A673 (cell line): ENCODE measurements around the gene CMIP. TPM values are rescaled to one million over a fixed set of nuclear protein-coding genes. Genes with fewer than 3 reads are reported as not detected.

ENCODE experiments used
- BruUV-seq: library from RNA; stranded (reverse); fragments of 400-500 nt; replicated peaks from 2 replicates; lab custom pipeline; 2021; lab: Mats Ljungman, UMichigan
- CTCF ChIA-PET: fragments of 300-600 bp; sonication (Branson Sonifier 250); formaldehyde crosslinking; loops from one replicate; lab custom pipeline; 2022; ENCODE audit warnings: antibody characterized with exemption; lab: Charles Lee
- POLR2A ChIA-PET: fragments of 300-600 bp; sonication (Branson Sonifier 250); formaldehyde crosslinking; loops from one replicate; lab custom pipeline; 2022; ENCODE audit warnings: antibody characterized with exemption; ENCODE audit not compliant: low non-redundant PET; lab: Charles Lee
- DNase-seq: peaks from one replicate; pipeline ENCODE4 v3.0.0-alpha.2; 2015; ENCODE audit warnings: low spot score
- H3K27ac ChIP-seq: fragments of 200-600 bp; sonication (generic); 2 replicates; pipeline ENCODE4 v1.5.1; 2016; ENCODE audit warnings: mixed run types, low read depth, mild to moderate bottlenecking, mixed read lengths, antibody characterized with exemption, low read length; ENCODE audit not compliant: poor library complexity, severe bottlenecking
- H3K27me3 ChIP-seq: fragments of 200-600 bp; sonication (generic); replicated peaks from 2 replicates; pipeline ENCODE4 v1.6.1; 2017; ENCODE audit warnings: mixed run types, low read depth, mild to moderate bottlenecking, mixed read lengths, antibody characterized with exemption, low read length; ENCODE audit not compliant: insufficient read depth, poor library complexity
- H3K36me3 ChIP-seq: fragments of 200-600 bp; sonication (generic); 2 replicates; pipeline ENCODE4 v1.6.1; 2016; ENCODE audit warnings: mixed run types, mild to moderate bottlenecking, mixed read lengths, antibody characterized with exemption, low read length; ENCODE audit not compliant: insufficient read depth, poor library complexity, severe bottlenecking
- H3K4me1 ChIP-seq: fragments of 200-600 bp; sonication (generic); 2 replicates; pipeline ENCODE4 v1.6.1; 2017; ENCODE audit warnings: mixed run types, mild to moderate bottlenecking, mixed read lengths, antibody characterized with exemption, low read length; ENCODE audit not compliant: insufficient read depth, poor library complexity, severe bottlenecking
- H3K4me3 ChIP-seq: fragments of 200-600 bp; sonication (generic); 2 replicates; pipeline ENCODE4 v1.5.1; 2016; ENCODE audit warnings: low read depth, mixed run types, mild to moderate bottlenecking, mixed read lengths, low read length; ENCODE audit not compliant: poor library complexity, severe bottlenecking
- H3K9me3 ChIP-seq: fragments of 200-600 bp; sonication (generic); 2 replicates; pipeline ENCODE4 v1.6.1; 2016; ENCODE audit warnings: mixed run types, low read depth, mild to moderate bottlenecking, mixed read lengths, antibody characterized with exemption, low read length; ENCODE audit not compliant: poor library complexity, severe bottlenecking
- EZH2 ChIP-seq: fragments of 200-600 bp; sonication (generic); IDR thresholded peaks from 2 replicates; pipeline ENCODE4 v1.6.1; 2017; ENCODE audit warnings: borderline replicate concordance, low read depth, mild to moderate bottlenecking, mixed read lengths, antibody characterized with exemption, low read length; ENCODE audit not compliant: poor library complexity, severe bottlenecking
- intact Hi-C: fragments of 100-400 bp; cut with micrococcal nuclease; formaldehyde crosslinking; loops from one replicate; pipeline ENCODE4 v1.10.0; 2022; ENCODE audit not compliant: unreplicated experiment
- total RNA-seq: library from RNA; stranded (reverse); gene quantifications from 2 replicates; pipeline ENCODE4 v1.2.3, GENCODE V29; 2021
- TF ChIP-seq, protein P1 (sequence below): fragments of 300-800, 200-600 bp; sonication (generic); conservative IDR thresholded peaks from 2 replicates; pipeline ENCODE4 v1.5.1; 2017; ENCODE audit warnings: low read depth, mild to moderate bottlenecking, antibody characterized with exemption, low read length, moderate library complexity, mixed read lengths

Gene CMIP
- total RNA-seq, 1 experiment from 2014 or later = 25.5 TPM

DNA sequence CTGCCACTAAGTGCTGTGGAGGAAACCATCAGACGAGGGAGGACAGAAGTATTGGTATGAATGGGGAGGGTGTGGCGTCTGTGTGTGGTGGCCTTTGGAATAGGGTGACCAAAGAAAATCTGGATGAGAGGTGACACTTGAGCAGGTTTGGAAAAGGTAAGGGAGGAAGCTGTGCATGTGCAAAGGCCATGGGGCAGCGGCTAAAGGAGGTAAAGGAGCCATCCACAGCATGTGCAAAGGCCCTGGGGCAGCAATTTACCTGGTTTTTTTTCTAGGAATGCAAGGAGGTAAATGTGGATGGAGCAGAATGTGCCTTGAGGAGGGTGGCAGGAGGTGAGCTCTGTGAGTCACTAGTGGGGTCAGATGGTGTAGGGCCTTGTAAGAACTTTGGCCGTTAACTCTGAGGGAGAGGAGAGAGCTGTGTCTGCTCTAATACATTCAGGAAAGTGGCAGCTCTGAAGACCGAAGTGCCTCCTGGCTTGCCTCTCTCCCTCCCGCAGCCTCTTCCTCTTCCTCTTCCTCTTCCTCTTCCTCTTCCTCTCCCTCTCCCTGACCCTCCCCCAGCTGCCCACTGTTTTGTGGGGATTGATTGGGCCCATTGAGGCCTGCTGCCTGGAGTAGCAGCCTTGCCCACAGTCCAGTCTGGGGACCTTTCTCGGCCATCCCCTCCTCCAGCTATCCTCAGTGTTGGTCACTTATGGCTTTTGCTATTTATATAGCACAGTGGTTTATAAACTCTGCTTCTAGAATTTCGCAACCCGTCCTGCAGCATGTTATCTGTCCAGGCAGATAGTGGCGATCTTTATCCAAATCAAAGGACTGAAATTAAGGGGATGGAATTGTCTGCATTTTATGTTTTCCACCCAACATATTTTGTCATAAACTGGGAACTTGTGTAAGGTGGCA lies 38.7 kb downstream of the CMIP start:
- intact Hi-C loops = no loop called here
- POLR2A ChIA-PET = no interaction called here
- no peaks in the 10 kb centered on the region for H3K36me3 ChIP-seq
- no peaks in the 10 kb centered on the region for H3K9me3 ChIP-seq
- H3K4me3 ChIP-seq = no peak overlapping the region
- TF ChIP-seq, protein P1, sequence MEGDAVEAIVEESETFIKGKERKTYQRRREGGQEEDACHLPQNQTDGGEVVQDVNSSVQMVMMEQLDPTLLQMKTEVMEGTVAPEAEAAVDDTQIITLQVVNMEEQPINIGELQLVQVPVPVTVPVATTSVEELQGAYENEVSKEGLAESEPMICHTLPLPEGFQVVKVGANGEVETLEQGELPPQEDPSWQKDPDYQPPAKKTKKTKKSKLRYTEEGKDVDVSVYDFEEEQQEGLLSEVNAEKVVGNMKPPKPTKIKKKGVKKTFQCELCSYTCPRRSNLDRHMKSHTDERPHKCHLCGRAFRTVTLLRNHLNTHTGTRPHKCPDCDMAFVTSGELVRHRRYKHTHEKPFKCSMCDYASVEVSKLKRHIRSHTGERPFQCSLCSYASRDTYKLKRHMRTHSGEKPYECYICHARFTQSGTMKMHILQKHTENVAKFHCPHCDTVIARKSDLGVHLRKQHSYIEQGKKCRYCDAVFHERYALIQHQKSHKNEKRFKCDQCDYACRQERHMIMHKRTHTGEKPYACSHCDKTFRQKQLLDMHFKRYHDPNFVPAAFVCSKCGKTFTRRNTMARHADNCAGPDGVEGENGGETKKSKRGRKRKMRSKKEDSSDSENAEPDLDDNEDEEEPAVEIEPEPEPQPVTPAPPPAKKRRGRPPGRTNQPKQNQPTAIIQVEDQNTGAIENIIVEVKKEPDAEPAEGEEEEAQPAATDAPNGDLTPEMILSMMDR = no peak
- no peak for TF ChIP-seq EZH2
- H3K27me3 ChIP-seq = no peaks in the 10 kb centered on the region
- CTCF ChIA-PET = no interaction called here
- no TSS peak for BruUV-seq
- DNase-seq = no peak
- H3K4me1 ChIP-seq = no peaks in the 10 kb centered on the region
- H3K27ac ChIP-seq = no peak overlapping the region

- BruUV-seq = no TSS peak
- Histone ChIP-seq H3K27ac (no peak overlapping the region), H3K27me3 (no peaks in the 10 kb centered on the region), H3K4me3 (no peak overlapping the region), H3K36me3 (no peaks in the 10 kb centered on the region), H3K4me1 (no peaks in the 10 kb centered on the region), H3K9me3 (no peaks in the 10 kb centered on the region)
- TF ChIP-seq EZH2 = no peak
- TF ChIP-seq, protein P1 = no peak
- POLR2A ChIA-PET = no interaction called here
- intact Hi-C loops = no loop called here
- CTCF ChIA-PET = no interaction called here
- DNase-seq = no peak
These were observed 39.5 kb downstream of the CMIP start for GRCh38 chr16:81483970-81484595.

DNA sequence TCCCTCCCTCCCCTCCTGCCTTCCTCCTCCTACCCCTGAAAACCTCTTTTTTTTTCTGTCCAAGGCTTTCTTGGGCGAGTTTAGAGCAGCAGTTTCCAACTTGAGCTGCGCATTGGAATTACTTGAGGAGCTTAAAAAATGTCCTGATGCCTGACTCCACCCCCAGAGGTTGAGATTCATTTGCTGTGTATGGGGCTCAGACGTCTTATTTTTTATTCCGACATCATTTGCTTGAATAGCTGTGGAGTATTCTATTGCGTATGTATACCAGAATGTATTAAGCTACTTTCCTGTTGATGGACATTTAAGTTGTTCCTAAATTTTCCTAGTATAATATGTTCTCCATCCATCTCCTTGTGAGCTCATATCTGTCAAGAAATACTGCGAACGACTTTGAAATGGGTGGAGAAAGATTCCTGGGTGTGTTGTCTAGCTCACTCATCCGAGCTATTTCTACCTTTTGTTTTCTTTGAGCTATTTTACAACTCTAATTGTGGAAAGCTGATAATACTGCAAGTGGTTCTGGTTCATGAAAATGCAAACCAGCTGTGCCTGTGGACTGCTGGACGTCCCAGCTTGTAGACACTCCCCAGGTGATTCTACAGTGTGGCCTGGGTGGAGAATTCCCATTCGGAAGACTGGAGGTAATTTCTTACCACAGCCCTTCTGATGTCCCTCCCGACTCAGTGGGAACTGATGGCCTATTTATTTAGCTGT lies 40.5 kb downstream of the CMIP start:
- ChIA-PET CTCF (no interaction called here), POLR2A (interaction anchor here (0.6 to 0.7 kb wide), 2 partner anchors 258 to 701 kb away, joined by 3 read pairs; no protein-coding TSS in a partner anchor)
- H3K4me1 ChIP-seq = no peaks in the 10 kb centered on the region
- intact Hi-C loops = no loop called here
- H3K9me3 ChIP-seq = no peaks in the 10 kb centered on the region
- no TSS peak for BruUV-seq
- no peaks in the 10 kb centered on the region for H3K27me3 ChIP-seq
- no peaks in the 10 kb centered on the region for H3K36me3 ChIP-seq
- no peak overlapping the region for H3K27ac ChIP-seq
- TF ChIP-seq EZH2 = no peak
- TF ChIP-seq, protein P1 = no peak
- H3K4me3 ChIP-seq = no peak overlapping the region
- DNase-seq = no peak
